Mesenteric fat pad (tissue), 1 donor: Measurements from ENCODE around the gene PSD4. TPM values are rescaled to one million over a fixed set of nuclear protein-coding genes. Genes with fewer than 3 reads are reported as not detected.
"Not testable (repeated sequence)": the region's sequence is repeated elsewhere in the genome, so short reads cannot be mapped to it uniquely, and the experiment has no call there.

ENCODE experiments used
- DNase-seq: peaks from one replicate; pipeline ENCODE4 v3.0.0-alpha.2; 2020; ENCODE audit warnings: low spot score
- total RNA-seq: library from RNA; stranded (reverse); fragmentation: NEBNext Ultra II Directional; extraction: Animal tissue kit (Norgen Biotek cat#: 25700); gene quantifications from one replicate; pipeline ENCODE4 v1.2.1, GENCODE V29; 2021
- donor health status: DM: yes; HTN: yes; CAD: no.

The PSD4 gene
- total RNA-seq, 1 donor from 2014 or later, result 13.2 TPM

- not testable (repeated sequence) for DNase-seq
Observed at GRCh38 chr2:113235347-113236226, 61.8 kb downstream of the PSD4 start.

- no peak for DNase-seq
Observed at GRCh38 chr2:113236367-113237159, 62.8 kb downstream of the PSD4 start.

GRCh38 chr2:113237604-113238160 lies 63.9 kb downstream of the PSD4 start:
- DNase-seq, result no peak

- DNase-seq, result no peak
Observed at GRCh38 chr2:113238871-113239839, 65.4 kb downstream of the PSD4 start.

GRCh38 chr2:113240150-113240914 lies 66.6 kb downstream of the PSD4 start:
- DNase-seq, result peak; percentile 91

GRCh38 chr2:113240915-113241911 lies 67.4 kb downstream of the PSD4 start:
- peak; percentile 89 for DNase-seq

GRCh38 chr2:113242327-113242726 lies 68.6 kb downstream of the PSD4 start:
- DNase-seq, result peak; percentile 65

- no peak for DNase-seq
Observed at GRCh38 chr2:113245276-113245711, 71.5 kb downstream of the PSD4 start.

GRCh38 chr2:113246606-113247005 lies 72.8 kb downstream of the PSD4 start:
- DNase-seq, result no peak

GRCh38 chr2:113248997-113249770 lies 75.4 kb downstream of the PSD4 start:
- no peak for DNase-seq

GRCh38 chr2:113251118-113251517 lies 77.3 kb downstream of the PSD4 start:
- DNase-seq, result no peak

GRCh38 chr2:113252047-113252590 lies 78.3 kb downstream of the PSD4 start:
- DNase-seq, result no peak

- DNase-seq, result no peak
Observed at GRCh38 chr2:113253453-113253852, 79.7 kb downstream of the PSD4 start.

- no peak for DNase-seq
Observed at GRCh38 chr2:113255140-113256070, 81.6 kb downstream of the PSD4 start.

GRCh38 chr2:113257516-113258264 lies 83.9 kb downstream of the PSD4 start:
- no peak for DNase-seq
